ENCODE measurements around the gene TTYH3.

- TF ChIP-seq, protein P1, sequence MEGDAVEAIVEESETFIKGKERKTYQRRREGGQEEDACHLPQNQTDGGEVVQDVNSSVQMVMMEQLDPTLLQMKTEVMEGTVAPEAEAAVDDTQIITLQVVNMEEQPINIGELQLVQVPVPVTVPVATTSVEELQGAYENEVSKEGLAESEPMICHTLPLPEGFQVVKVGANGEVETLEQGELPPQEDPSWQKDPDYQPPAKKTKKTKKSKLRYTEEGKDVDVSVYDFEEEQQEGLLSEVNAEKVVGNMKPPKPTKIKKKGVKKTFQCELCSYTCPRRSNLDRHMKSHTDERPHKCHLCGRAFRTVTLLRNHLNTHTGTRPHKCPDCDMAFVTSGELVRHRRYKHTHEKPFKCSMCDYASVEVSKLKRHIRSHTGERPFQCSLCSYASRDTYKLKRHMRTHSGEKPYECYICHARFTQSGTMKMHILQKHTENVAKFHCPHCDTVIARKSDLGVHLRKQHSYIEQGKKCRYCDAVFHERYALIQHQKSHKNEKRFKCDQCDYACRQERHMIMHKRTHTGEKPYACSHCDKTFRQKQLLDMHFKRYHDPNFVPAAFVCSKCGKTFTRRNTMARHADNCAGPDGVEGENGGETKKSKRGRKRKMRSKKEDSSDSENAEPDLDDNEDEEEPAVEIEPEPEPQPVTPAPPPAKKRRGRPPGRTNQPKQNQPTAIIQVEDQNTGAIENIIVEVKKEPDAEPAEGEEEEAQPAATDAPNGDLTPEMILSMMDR (IDR thresholded peaks at IDR 0.05) = peak in 1 of 3 donors; percentile 12
- TF ChIP-seq POLR2A (IDR thresholded peaks at IDR 0.05) = no peak
- no peak for TF ChIP-seq EP300 (IDR thresholded peaks at IDR 0.05)
Observed at GRCh38 chr7:2660359-2661095, 28.7 kb downstream of the TTYH3 start.

All from ovary (tissue), 3 donors.